HG03064 (cell line): Measurements from ENCODE around the gene NELL2.

Experiments used
- ATAC-seq: cut with Tn5 transposase; IDR thresholded peaks from one replicate; pipeline ENCODE4 v1.9.1; 2021; ENCODE audit warnings: low read depth; ENCODE audit not compliant: unreplicated experiment

Gene NELL2

GRCh38 chr12:44500423-44500822, 375.7 kb downstream of the NELL2 start:
- no peak for ATAC-seq

GRCh38 chr12:44497044-44497443, 379.1 kb downstream of the NELL2 start:
- ATAC-seq: no peak

GRCh38 chr12:44490181-44490580, 385.9 kb downstream of the NELL2 start:
- ATAC-seq: no peak

- no peak for ATAC-seq
Observed at GRCh38 chr12:44488180-44488579, 387.9 kb downstream of the NELL2 start.

- no peak for ATAC-seq
Observed at GRCh38 chr12:44484862-44485261, 391.3 kb downstream of the NELL2 start.

- no peak for ATAC-seq
Observed at GRCh38 chr12:44477331-44477980, 398.7 kb downstream of the NELL2 start.

- ATAC-seq: no peak
Observed at GRCh38 chr12:44476683-44477082, 399.4 kb downstream of the NELL2 start.

- ATAC-seq: no peak
Observed at GRCh38 chr12:44465139-44465538, 411.0 kb downstream of the NELL2 start.

- no peak for ATAC-seq
Observed at GRCh38 chr12:44464180-44464579, 411.9 kb downstream of the NELL2 start.

GRCh38 chr12:44462729-44463128, 413.4 kb downstream of the NELL2 start:
- ATAC-seq: no peak

- ATAC-seq: no peak
Observed at GRCh38 chr12:44460261-44460660, 415.9 kb downstream of the NELL2 start.

- ATAC-seq: no peak
Observed at GRCh38 chr12:44459569-44459968, 416.5 kb downstream of the NELL2 start.
